WTC11 (cell line): ENCODE data around the gene ALCAM. TPM values are rescaled to one million over a fixed set of nuclear protein-coding genes. Genes with fewer than 3 reads are reported as not detected.

Experiments
- ATAC-seq: fragments of 200-7000 bp; cut with Tn5 transposase; 2 replicates; pipeline ENCODE4 v1.10.0; 2021; ENCODE audit warnings: mild to moderate bottlenecking, moderate library complexity
- CTCF ChIA-PET: fragments of 300-600 bp; sonication (Branson Sonifier 250); formaldehyde crosslinking; loops from one replicate; lab custom pipeline; 2021; ENCODE audit warnings: antibody characterized with exemption; lab: Charles Lee
- POLR2A ChIA-PET: fragments of 350-600 bp; sonication (Branson Sonifier 250); formaldehyde crosslinking; loops from one replicate; lab custom pipeline; 2021; ENCODE audit warnings: antibody characterized with exemption; lab: Charles Lee
- DNase-seq: peaks from one replicate; pipeline ENCODE4 v3.0.0; 2021; ENCODE audit warnings: low spot score
- H3K27ac Mint-ChIP-seq: 2 replicates; pipeline ENCODE4 v1.8.0; 2021; ENCODE audit warnings: mixed read lengths
- H3K27me3 Mint-ChIP-seq: 2 replicates; pipeline ENCODE4 v1.8.0; 2021; ENCODE audit warnings: low read depth, mild to moderate bottlenecking, moderate library complexity, mixed read lengths
- H3K36me3 Mint-ChIP-seq: 2 replicates; pipeline ENCODE4 v1.8.0; 2021; ENCODE audit warnings: mixed read lengths
- H3K4me1 Mint-ChIP-seq: 2 replicates; pipeline ENCODE4 v1.8.0; 2022; ENCODE audit warnings: mixed read lengths
- H3K4me3 Mint-ChIP-seq: 2 replicates; pipeline ENCODE4 v1.8.0; 2021; ENCODE audit warnings: mild to moderate bottlenecking, moderate library complexity, mixed read lengths
- H3K9me3 Mint-ChIP-seq: 2 replicates; pipeline ENCODE4 v1.8.0; 2021; ENCODE audit warnings: mixed read lengths
- CBFB ChIP-seq: sonication (generic); formaldehyde crosslinking; IDR thresholded peaks from 2 replicates; pipeline ENCODE4 v1.8.1; 2022; ENCODE audit warnings: mild to moderate bottlenecking, low read depth, missing genetic modification reagents
- E2F5 ChIP-seq: sonication (generic); formaldehyde crosslinking; IDR thresholded peaks from 2 replicates; pipeline ENCODE4 v1.8.1; 2022; ENCODE audit warnings: mild to moderate bottlenecking, moderate library complexity, missing genetic modification reagents
- FOXK1 ChIP-seq: sonication (generic); formaldehyde crosslinking; IDR thresholded peaks from 2 replicates; pipeline ENCODE4 v1.8.0; 2022; ENCODE audit warnings: mild to moderate bottlenecking, moderate library complexity, missing genetic modification reagents
- GRHL2 ChIP-seq: fragments of 250-450 bp; sonication (Bioruptor Pico); IDR thresholded peaks from 2 replicates; pipeline ENCODE4 v1.8.0; 2022; ENCODE audit warnings: mild to moderate bottlenecking, moderate library complexity; ENCODE audit not compliant: insufficient replicate concordance, severe bottlenecking
- NR1H2 ChIP-seq: sonication (generic); formaldehyde crosslinking; IDR thresholded peaks from 2 replicates; pipeline ENCODE4 v1.9.0; 2021; ENCODE audit warnings: mild to moderate bottlenecking, moderate library complexity, missing genetic modification reagents
- SMAD4 ChIP-seq: sonication (generic); formaldehyde crosslinking; IDR thresholded peaks from 2 replicates; pipeline ENCODE4 v1.8.0; 2022; ENCODE audit warnings: mild to moderate bottlenecking, missing genetic modification reagents
- SOX15 ChIP-seq: fragments of 250-450 bp; sonication (Bioruptor Pico); IDR thresholded peaks from 2 replicates; pipeline ENCODE4 v1.9.0; 2021; ENCODE audit warnings: mild to moderate bottlenecking
- TCF7 ChIP-seq: sonication (generic); formaldehyde crosslinking; IDR thresholded peaks from 2 replicates; pipeline ENCODE4 v1.8.0; 2022; ENCODE audit warnings: mild to moderate bottlenecking, low read depth, missing genetic modification reagents, moderate library complexity
- ZNF121 ChIP-seq: sonication (generic); formaldehyde crosslinking; IDR thresholded peaks from 2 replicates; pipeline ENCODE4 v1.8.0; 2023; ENCODE audit warnings: missing genetic modification reagents
- ZNF219 ChIP-seq: sonication (generic); formaldehyde crosslinking; IDR thresholded peaks from 2 replicates; pipeline ENCODE4 v1.8.0; 2023; ENCODE audit warnings: missing genetic modification reagents, mild to moderate bottlenecking, borderline replicate concordance
- ZNF671 ChIP-seq: fragments of 250-450 bp; sonication (Bioruptor Pico); IDR thresholded peaks from 2 replicates; pipeline ENCODE4 v1.8.0; 2021; ENCODE audit warnings: mild to moderate bottlenecking
- total RNA-seq: library from RNA; stranded (reverse); gene quantifications from 3 replicates; pipeline ENCODE4 v1.2.3, GENCODE V29; 2021
- TF ChIP-seq, protein P1 (sequence below): sonication (generic); formaldehyde crosslinking; IDR thresholded peaks from 2 replicates; pipeline ENCODE4 v1.8.1; 2023; ENCODE audit warnings: mild to moderate bottlenecking, missing genetic modification reagents
- TF ChIP-seq, protein P2 (sequence below): sonication (generic); formaldehyde crosslinking; IDR thresholded peaks from 2 replicates; pipeline ENCODE4 v1.8.1; 2023; ENCODE audit warnings: mild to moderate bottlenecking, missing genetic modification reagents, borderline replicate concordance
- TF ChIP-seq, protein P3 (sequence below): sonication (generic); formaldehyde crosslinking; IDR thresholded peaks from 2 replicates; pipeline ENCODE4 v1.8.0; 2022; ENCODE audit warnings: mild to moderate bottlenecking, missing genetic modification reagents

The ALCAM gene
- total RNA-seq, 1 experiment from 2014 or later, result 30.7 TPM

DNA sequence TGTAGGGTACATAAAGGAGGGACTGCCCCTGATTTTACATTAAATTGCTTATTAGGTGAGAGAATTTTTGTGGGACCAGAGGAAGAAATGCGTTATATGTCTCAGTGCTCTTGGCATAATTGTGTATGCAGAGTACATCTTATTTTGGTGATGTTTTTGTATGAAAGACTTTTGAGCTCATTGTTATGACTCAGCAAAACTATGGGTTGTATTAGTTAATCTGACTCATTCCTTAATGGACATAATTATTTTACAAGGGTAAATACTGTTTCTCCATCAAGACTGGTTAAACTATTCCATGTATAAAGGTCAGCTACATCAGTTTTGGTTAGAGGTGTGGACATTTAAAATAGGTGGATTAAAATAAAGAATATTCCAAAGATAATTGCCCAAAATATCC is 156.8 kb downstream of the ALCAM start:
- Mint-ChIP-seq H3K36me3 (no peaks in the 10 kb centered on the region), H3K4me1 (peaks cover 12% of the 10 kb centered on the region), H3K27ac (no peak overlapping the region), H3K27me3 (no peaks in the 10 kb centered on the region), H3K9me3 (no peaks in the 10 kb centered on the region), H3K4me3 (no peak overlapping the region)
- DNase-seq (no peak), ATAC-seq (no peak)
- TF ChIP-seq SMAD4 (CRISPR knock-in tag), result no peak
- TF ChIP-seq ZNF671 (CRISPR knock-in tag), result no peak
- TF ChIP-seq FOXK1 (CRISPR knock-in tag), result no peak
- TF ChIP-seq NR1H2 (CRISPR knock-in tag), result no peak
- TF ChIP-seq E2F5 (CRISPR knock-in tag), result no peak
- no peak for TF ChIP-seq ZNF121 (CRISPR knock-in tag)
- ChIA-PET POLR2A (no interaction called here), CTCF (no interaction called here)

- no peak overlapping the region for H3K4me3 Mint-ChIP-seq
These were observed 158.8 kb downstream of the ALCAM start for GRCh38 chr3:105525531-105525930.

More at GRCh38 chr3:105525531-105525930, 158.8 kb downstream of the ALCAM start:
- CTCF ChIA-PET, result interaction anchor here (1.4 kb wide), 1 partner anchor 7 kb away, joined by 3 read pairs; no protein-coding TSS in a partner anchor
- no peaks in the 10 kb centered on the region for H3K9me3 Mint-ChIP-seq
- peaks cover 9% of the 10 kb centered on the region for H3K4me1 Mint-ChIP-seq
- H3K27me3 Mint-ChIP-seq, result no peaks in the 10 kb centered on the region
- DNase-seq, result no peak
- no peak overlapping the region for H3K27ac Mint-ChIP-seq
- TF ChIP-seq CBFB, result no peak
- TF ChIP-seq TCF7, result no peak
- TF ChIP-seq, protein P1, sequence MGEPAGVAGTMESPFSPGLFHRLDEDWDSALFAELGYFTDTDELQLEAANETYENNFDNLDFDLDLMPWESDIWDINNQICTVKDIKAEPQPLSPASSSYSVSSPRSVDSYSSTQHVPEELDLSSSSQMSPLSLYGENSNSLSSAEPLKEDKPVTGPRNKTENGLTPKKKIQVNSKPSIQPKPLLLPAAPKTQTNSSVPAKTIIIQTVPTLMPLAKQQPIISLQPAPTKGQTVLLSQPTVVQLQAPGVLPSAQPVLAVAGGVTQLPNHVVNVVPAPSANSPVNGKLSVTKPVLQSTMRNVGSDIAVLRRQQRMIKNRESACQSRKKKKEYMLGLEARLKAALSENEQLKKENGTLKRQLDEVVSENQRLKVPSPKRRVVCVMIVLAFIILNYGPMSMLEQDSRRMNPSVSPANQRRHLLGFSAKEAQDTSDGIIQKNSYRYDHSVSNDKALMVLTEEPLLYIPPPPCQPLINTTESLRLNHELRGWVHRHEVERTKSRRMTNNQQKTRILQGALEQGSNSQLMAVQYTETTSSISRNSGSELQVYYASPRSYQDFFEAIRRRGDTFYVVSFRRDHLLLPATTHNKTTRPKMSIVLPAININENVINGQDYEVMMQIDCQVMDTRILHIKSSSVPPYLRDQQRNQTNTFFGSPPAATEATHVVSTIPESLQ (CRISPR knock-in tag), result no peak
- TF ChIP-seq ZNF219 (CRISPR knock-in tag), result no peak
- TF ChIP-seq, protein P2, sequence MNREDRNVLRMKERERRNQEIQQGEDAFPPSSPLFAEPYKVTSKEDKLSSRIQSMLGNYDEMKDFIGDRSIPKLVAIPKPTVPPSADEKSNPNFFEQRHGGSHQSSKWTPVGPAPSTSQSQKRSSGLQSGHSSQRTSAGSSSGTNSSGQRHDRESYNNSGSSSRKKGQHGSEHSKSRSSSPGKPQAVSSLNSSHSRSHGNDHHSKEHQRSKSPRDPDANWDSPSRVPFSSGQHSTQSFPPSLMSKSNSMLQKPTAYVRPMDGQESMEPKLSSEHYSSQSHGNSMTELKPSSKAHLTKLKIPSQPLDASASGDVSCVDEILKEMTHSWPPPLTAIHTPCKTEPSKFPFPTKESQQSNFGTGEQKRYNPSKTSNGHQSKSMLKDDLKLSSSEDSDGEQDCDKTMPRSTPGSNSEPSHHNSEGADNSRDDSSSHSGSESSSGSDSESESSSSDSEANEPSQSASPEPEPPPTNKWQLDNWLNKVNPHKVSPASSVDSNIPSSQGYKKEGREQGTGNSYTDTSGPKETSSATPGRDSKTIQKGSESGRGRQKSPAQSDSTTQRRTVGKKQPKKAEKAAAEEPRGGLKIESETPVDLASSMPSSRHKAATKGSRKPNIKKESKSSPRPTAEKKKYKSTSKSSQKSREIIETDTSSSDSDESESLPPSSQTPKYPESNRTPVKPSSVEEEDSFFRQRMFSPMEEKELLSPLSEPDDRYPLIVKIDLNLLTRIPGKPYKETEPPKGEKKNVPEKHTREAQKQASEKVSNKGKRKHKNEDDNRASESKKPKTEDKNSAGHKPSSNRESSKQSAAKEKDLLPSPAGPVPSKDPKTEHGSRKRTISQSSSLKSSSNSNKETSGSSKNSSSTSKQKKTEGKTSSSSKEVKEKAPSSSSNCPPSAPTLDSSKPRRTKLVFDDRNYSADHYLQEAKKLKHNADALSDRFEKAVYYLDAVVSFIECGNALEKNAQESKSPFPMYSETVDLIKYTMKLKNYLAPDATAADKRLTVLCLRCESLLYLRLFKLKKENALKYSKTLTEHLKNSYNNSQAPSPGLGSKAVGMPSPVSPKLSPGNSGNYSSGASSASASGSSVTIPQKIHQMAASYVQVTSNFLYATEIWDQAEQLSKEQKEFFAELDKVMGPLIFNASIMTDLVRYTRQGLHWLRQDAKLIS (CRISPR knock-in tag), result no peak
- TF ChIP-seq GRHL2 (CRISPR knock-in tag), result no peak
- no peak for TF ChIP-seq SOX15
- TF ChIP-seq, protein P3, sequence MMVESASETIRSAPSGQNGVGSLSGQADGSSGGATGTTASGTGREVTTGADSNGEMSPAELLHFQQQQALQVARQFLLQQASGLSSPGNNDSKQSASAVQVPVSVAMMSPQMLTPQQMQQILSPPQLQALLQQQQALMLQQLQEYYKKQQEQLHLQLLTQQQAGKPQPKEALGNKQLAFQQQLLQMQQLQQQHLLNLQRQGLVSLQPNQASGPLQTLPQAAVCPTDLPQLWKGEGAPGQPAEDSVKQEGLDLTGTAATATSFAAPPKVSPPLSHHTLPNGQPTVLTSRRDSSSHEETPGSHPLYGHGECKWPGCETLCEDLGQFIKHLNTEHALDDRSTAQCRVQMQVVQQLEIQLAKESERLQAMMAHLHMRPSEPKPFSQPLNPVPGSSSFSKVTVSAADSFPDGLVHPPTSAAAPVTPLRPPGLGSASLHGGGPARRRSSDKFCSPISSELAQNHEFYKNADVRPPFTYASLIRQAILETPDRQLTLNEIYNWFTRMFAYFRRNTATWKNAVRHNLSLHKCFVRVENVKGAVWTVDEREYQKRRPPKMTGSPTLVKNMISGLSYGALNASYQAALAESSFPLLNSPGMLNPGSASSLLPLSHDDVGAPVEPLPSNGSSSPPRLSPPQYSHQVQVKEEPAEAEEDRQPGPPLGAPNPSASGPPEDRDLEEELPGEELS (CRISPR knock-in tag), result no peak
- TF ChIP-seq, all 79 proteins: peak for 0
- POLR2A ChIA-PET, result no interaction called here
- ATAC-seq, result no peak
- H3K36me3 Mint-ChIP-seq, result no peaks in the 10 kb centered on the region
